Pons (tissue), 1 donor: ENCODE results near the gene XIRP2.
A peak's percentile ranks its signal among the peaks of the same experiment; 100 is the strongest.

ENCODE experiments used
- DNase-seq: peaks from one replicate; pipeline ENCODE4 v3.0.0-alpha.2; 2016; ENCODE audit warnings: low spot score

Gene XIRP2

DNA sequence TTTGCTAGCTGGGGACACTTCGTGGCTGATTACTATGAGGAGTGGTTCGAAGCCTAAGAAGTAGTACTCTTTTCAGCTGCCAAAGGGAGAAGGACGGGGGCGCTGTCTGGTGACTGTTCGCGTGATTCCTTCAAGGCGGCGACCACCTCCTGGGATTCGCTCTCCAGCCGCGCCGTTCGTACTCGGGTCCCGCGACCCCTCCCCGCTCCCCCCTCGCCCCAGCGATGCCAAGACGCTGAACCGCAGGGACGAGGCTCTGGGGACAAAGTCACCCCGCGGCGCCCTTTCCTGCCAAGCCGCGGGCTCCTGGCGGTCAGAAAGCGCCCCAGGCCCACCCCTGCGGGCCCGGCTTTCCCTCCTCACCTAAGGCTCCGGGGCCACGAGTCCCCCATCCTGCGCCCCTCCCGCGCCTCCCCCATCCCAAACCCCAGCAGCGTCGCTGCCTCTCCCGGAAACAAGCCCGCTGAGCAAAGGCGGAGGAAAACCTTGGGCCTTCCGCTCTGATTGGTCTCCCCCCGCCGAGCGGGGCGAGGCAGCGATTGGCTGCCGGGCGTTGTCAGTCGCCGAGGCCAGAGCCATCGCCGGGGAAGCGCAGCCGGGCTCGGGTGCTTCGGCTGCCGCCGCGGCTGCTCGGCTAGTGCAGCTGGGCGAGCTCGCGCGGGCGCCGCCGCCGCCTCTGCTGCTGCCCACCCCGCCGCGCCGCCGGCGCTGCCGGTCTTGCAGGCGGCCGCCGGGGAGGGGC is 404.3 kb downstream of the XIRP2 start, which contains the start of gene B3GALT1:
Gene B3GALT1, plus strand, starts transcription at position 572 of the 742 bp plus-strand sequence.
- peak; percentile 86 for DNase-seq

DNA sequence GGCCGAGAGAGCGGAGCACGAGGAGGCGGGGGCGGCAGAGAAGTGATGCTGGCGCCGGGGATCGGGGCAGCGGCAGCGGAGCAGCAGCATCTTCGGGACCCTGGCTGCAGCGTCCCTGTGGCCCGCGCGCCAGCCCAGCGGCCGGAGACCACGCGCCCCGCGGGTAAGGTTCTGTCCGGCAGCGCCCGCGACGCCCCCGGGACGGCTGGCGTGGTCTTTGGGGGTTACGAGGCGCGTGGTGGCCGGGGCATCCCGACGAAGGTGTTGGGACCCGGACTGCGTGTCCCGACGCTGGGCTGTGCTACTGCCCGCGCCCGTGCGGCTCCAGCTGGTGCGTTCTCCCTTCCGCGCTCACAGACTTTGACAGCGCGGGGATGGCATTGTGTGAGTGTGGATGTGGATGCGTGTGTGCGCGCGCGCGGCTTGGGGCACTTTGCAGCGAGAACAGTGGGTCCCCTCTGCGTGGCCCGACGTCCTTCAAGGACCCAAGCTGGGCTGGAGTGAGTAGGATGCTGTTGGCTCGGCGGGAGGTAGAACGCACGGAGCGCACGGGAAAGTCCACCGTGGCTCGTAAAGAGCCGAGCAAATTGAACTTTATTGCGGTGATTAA is 405.0 kb downstream of the XIRP2 start:
- DNase-seq, result no peak

DNA sequence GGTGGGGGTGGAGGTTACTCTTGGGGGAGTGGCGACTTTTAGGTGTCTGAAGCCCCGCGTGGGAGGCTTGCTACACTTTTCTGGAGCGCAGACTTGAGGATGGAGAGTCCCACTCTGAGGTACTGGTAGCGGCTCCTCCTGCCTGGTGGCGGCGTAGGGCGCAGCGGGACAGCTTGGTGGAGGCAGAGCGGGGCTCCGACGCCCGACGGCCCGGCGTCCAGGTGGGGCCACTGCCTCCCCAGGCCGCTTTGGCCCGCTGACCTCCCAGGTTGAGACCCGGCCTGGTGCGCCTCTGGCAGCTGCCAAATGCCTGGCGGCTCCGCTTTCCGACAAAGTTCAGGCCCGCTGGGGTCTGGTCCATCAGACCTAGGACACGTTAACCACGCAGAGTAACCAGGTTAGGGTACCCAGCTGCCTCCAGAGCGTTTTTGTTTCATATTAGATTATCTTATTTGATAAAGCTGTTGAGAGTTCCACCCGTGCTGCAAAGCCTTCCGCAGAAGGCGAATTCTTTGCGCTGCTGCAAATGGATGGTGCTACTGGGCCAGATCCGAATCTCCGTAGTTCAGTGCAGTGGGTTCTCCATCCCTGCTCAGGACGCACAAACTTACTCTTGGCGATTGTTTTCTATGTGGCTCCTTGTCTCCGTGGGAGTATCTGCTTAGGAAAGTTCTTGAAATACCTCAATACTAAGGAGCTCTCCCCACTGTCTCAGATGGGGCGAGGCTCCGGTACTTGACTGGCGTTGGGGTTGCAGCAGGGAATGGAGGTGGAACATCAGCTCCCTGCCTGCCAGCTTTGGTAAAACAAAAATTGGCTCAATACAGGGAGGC is 405.9 kb downstream of the XIRP2 start:
- DNase-seq, result peak; percentile 11

DNA sequence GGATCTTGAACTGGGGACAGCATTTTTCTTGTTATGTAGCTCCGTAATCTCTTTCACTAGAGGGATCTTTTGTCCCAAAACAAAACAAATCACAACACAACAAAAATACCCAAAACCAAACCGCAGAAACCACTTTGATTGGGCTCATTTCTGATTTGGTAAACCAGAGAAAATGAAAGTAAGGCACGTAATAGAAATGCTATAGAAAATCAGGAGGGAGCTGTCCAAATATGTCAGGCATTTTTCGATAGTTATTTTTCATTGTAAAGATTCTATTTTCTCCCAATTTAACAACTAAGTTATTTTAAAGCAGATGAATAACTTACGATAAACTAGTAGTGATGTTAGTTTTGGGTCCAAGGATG is 406.5 kb downstream of the XIRP2 start:
- DNase-seq, result no peak

DNA sequence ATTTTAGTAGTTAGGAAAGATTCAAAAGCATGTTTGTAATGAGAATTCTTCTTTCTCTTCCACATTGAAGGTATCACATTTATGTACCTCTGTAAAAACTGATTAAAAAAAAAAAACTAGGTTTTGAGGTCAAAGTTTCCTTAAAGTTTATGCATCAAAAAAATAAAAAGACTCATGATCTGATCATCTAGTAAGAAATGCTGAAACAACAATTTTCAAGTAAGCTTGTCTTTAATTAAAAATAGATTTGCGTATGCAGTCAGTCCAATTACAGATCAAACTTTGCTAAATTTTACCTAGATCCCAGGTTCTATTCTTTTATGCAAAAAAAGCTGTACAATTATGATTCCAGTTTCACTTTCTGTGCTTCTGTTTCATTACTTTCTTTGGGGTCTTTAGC is 409.0 kb downstream of the XIRP2 start:
- no peak for DNase-seq

DNA sequence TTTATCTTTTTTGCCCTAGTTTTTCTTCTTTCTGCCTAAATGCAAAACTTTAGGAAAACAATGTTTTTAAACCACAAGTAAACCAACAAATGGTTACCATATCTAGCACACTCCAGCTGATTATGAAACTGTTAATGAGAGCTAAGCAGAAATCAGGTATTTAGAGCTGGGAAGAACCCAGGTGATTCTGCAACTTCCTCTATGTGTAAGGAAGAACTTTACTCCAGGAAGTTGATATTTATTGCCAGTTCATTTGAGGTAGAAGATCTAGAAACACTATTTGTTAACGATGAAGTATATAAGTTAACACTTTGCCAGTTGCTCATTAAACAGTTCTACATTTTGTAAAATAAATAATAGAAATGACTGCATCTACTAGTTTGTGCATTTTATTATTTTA is 409.7 kb downstream of the XIRP2 start:
- DNase-seq, result no peak
